ENCODE data around the gene CD59.

The CD59 gene

DNA sequence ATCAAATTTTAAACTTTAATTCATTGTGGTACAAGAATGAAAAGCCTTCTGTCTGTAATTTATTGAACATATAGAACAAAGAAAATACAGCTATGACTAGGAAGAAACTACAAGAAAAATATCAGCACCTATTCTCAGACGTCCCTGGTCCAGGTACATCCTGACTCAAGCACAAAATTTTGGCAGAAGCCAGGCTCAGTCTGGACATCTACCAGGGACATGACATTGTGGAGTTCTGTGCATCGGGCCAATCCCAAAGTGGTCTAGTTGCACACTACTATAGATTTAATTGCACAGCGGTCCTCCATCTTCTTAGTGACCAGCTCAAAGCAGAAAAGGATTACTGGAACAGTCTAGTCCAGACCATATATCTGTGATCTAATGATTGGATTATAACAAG is 15.7 kb upstream of the CD59 start:
- H4K20me1 ChIP-seq (ENCODE audit: insufficient read depth, low read length), result no peaks in the 10 kb centered on the region
- H2AFZ ChIP-seq (ENCODE audit: low read length), result no peak overlapping the region
- H3K27me3 ChIP-seq (ENCODE audit: insufficient read depth, low read length), result no peaks in the 10 kb centered on the region
- H3K4me3 ChIP-seq (ENCODE audit: low read depth, low read length, poor library complexity, severe bottlenecking), result no peak overlapping the region
- no peaks in the 10 kb centered on the region for H3K79me2 ChIP-seq (ENCODE audit: insufficient read depth, low read length)
- H3K4me2 ChIP-seq (ENCODE audit: low read length), result no peak overlapping the region
- no peak overlapping the region for H3K9ac ChIP-seq (ENCODE audit: low read length)
- H3F3A ChIP-seq (ENCODE audit: insufficient read depth, low read length), result no peaks in the 10 kb centered on the region
- peaks cover 42% of the 10 kb centered on the region for H3K36me3 ChIP-seq (ENCODE audit: insufficient read depth, low read length)
- no peaks in the 10 kb centered on the region for H3K9me2 ChIP-seq (ENCODE audit: low read depth, low read length)
- H3K4me1 ChIP-seq (ENCODE audit: insufficient read depth, low read length, severe bottlenecking), result no peaks in the 10 kb centered on the region
- no peak for TF ChIP-seq EZH2 (IDR thresholded peaks at IDR 0.05; ENCODE audit: borderline replicate concordance, low read length)
- TF ChIP-seq, protein P1, sequence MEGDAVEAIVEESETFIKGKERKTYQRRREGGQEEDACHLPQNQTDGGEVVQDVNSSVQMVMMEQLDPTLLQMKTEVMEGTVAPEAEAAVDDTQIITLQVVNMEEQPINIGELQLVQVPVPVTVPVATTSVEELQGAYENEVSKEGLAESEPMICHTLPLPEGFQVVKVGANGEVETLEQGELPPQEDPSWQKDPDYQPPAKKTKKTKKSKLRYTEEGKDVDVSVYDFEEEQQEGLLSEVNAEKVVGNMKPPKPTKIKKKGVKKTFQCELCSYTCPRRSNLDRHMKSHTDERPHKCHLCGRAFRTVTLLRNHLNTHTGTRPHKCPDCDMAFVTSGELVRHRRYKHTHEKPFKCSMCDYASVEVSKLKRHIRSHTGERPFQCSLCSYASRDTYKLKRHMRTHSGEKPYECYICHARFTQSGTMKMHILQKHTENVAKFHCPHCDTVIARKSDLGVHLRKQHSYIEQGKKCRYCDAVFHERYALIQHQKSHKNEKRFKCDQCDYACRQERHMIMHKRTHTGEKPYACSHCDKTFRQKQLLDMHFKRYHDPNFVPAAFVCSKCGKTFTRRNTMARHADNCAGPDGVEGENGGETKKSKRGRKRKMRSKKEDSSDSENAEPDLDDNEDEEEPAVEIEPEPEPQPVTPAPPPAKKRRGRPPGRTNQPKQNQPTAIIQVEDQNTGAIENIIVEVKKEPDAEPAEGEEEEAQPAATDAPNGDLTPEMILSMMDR (IDR thresholded peaks at IDR 0.05; ENCODE audit: low read length), result no peak
- no peaks in the 10 kb centered on the region for H3K9me3 ChIP-seq (ENCODE audit: low read length)
- no peak overlapping the region for H3K27ac ChIP-seq (ENCODE audit: low read depth, low read length, poor library complexity, severe bottlenecking)

DNA sequence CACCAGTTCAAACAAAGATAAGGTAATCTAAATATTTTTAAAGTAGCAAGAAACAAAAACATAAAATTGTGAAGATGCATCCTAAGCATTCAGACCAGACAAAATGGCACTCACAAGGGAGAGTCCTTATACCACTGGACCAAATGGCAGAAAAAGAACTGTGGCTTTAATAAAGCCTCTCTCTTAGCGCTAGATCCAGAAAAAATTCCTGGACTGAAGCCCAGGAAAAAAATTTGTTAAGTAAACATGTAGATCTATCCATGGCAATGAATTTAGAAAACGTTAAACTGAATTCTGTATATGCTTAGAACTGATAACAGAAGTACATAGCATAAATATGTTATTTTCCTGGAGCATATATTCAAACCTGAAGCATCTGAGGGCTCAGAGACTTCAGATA is 11.8 kb upstream of the CD59 start:
- no peaks in the 10 kb centered on the region for H3K9me2 ChIP-seq (ENCODE audit: low read depth, low read length)
- no peak overlapping the region for H3K9ac ChIP-seq (ENCODE audit: low read length)
- no peak overlapping the region for H3K4me2 ChIP-seq (ENCODE audit: low read length)
- H3F3A ChIP-seq (ENCODE audit: insufficient read depth, low read length), result no peaks in the 10 kb centered on the region
- no peak overlapping the region for H3K27ac ChIP-seq (ENCODE audit: low read depth, low read length, poor library complexity, severe bottlenecking)
- TF ChIP-seq, protein P1 (IDR thresholded peaks at IDR 0.05; ENCODE audit: low read length), result no peak
- no peak for TF ChIP-seq EZH2 (IDR thresholded peaks at IDR 0.05; ENCODE audit: borderline replicate concordance, low read length)
- H3K4me3 ChIP-seq (ENCODE audit: low read depth, low read length, poor library complexity, severe bottlenecking), result no peak overlapping the region
- H3K9me3 ChIP-seq (ENCODE audit: low read length), result no peaks in the 10 kb centered on the region
- H3K27me3 ChIP-seq (ENCODE audit: insufficient read depth, low read length), result no peaks in the 10 kb centered on the region
- H3K79me2 ChIP-seq (ENCODE audit: insufficient read depth, low read length), result no peaks in the 10 kb centered on the region
- no peak overlapping the region for H2AFZ ChIP-seq (ENCODE audit: low read length)
- H4K20me1 ChIP-seq (ENCODE audit: insufficient read depth, low read length), result no peaks in the 10 kb centered on the region
- H3K36me3 ChIP-seq (ENCODE audit: insufficient read depth, low read length), result peaks cover 25% of the 10 kb centered on the region; the same call in 1 of the 2 replicates
- no peaks in the 10 kb centered on the region for H3K4me1 ChIP-seq (ENCODE audit: insufficient read depth, low read length, severe bottlenecking)

DNA sequence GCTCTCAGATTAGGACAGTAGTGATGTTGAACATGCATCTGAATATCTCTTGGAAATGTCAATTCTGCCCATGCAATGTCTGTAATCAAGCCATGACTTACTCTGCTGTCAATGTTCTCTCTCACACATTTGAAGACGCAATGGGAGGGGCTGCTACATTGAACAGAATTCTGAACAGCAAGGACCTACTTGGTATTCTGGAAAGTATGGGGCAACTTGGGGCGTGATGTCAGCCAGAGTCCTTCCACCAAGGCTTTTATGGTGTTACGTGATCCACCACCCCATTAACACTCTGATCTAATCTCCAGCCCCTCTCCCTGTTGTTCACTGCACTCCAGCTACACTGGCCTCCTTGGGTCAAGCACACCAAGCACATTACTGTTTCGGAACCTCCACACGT is 7.1 kb upstream of the CD59 start:
- Histone ChIP-seq H3F3A (ENCODE audit: insufficient read depth, low read length) (no peaks in the 10 kb centered on the region), H3K27ac (ENCODE audit: low read depth, low read length, poor library complexity, severe bottlenecking) (no peak overlapping the region), H4K20me1 (ENCODE audit: insufficient read depth, low read length) (no peaks in the 10 kb centered on the region), H3K9me2 (ENCODE audit: low read depth, low read length) (no peaks in the 10 kb centered on the region), H3K9ac (ENCODE audit: low read length) (no peak overlapping the region), H3K79me2 (ENCODE audit: insufficient read depth, low read length) (no peaks in the 10 kb centered on the region), H3K9me3 (ENCODE audit: low read length) (no peaks in the 10 kb centered on the region), H3K4me1 (ENCODE audit: insufficient read depth, low read length, severe bottlenecking) (no peaks in the 10 kb centered on the region), H3K36me3 (ENCODE audit: insufficient read depth, low read length) (peaks cover 12% of the 10 kb centered on the region; the same call in 1 of the 2 replicates), H3K27me3 (ENCODE audit: insufficient read depth, low read length) (no peaks in the 10 kb centered on the region), H3K4me3 (ENCODE audit: low read depth, low read length, poor library complexity, severe bottlenecking) (no peak overlapping the region), H3K4me2 (ENCODE audit: low read length) (no peak overlapping the region), H2AFZ (ENCODE audit: low read length) (no peak overlapping the region)
- no peak for TF ChIP-seq EZH2 (IDR thresholded peaks at IDR 0.05; ENCODE audit: borderline replicate concordance, low read length)
- TF ChIP-seq, protein P1 (IDR thresholded peaks at IDR 0.05; ENCODE audit: low read length), result no peak
